GM12891 (cell line): ENCODE measurements around the gene PEX14.

Source experiments
- POLR2A ChIP-seq: IDR thresholded peaks from 2 replicates; pipeline ENCODE4 v1.6.1; 2011; ENCODE audit warnings: low read depth, low read length, control low read depth
- POLR2AphosphoS5 ChIP-seq: IDR thresholded peaks from 2 replicates; pipeline ENCODE4 v1.6.1; 2011; ENCODE audit warnings: low read depth, low read length, control low read depth
- TAF1 ChIP-seq: IDR thresholded peaks from 2 replicates; pipeline ENCODE4 v1.6.1; 2011; ENCODE audit warnings: low read depth, low read length, control low read depth

- TF ChIP-seq TAF1 (no peak), POLR2A (no peak), POLR2AphosphoS5 (no peak)
Observed at GRCh38 chr1:10640843-10641553, 166.2 kb downstream of the PEX14 start.
